Activated CD8-positive, alpha-beta T cell treated with anti-CD3 and anti-CD28 coated beads for 36 hours (primary cell): ENCODE data around the gene CPSF4L. TPM values are rescaled to one million over a fixed set of nuclear protein-coding genes. Genes with fewer than 3 reads are reported as not detected.

ENCODE experiments used
- ATAC-seq: fragments of 200-7000 bp; cut with Tn5 transposase; one replicate; pipeline ENCODE4 v1.10.0; 2021; ENCODE audit warnings: mild to moderate bottlenecking, moderate library complexity
- CTCF ChIA-PET: fragments of 350-600 bp; sonication (Branson Sonifier 250); formaldehyde crosslinking; loops from one replicate; lab custom pipeline; 2021; ENCODE audit warnings: antibody characterized with exemption; lab: Charles Lee
- POLR2A ChIA-PET: fragments of 350-600 bp; sonication (Branson Sonifier 250); formaldehyde crosslinking; loops from one replicate; lab custom pipeline; 2021; ENCODE audit warnings: antibody characterized with exemption; lab: Charles Lee
- DNase-seq: peaks from one replicate; pipeline ENCODE4 v3.0.0-alpha.2; 2020
- H3K27ac Mint-ChIP-seq: one replicate; pipeline ENCODE4 v1.8.0; 2021; ENCODE audit warnings: mild to moderate bottlenecking, mixed read lengths
- H3K27me3 Mint-ChIP-seq: one replicate; pipeline ENCODE4 v1.8.0; 2021; ENCODE audit warnings: mixed read lengths
- H3K36me3 Mint-ChIP-seq: one replicate; pipeline ENCODE4 v1.8.0; 2021; ENCODE audit warnings: low read depth, mixed read lengths
- H3K4me1 Mint-ChIP-seq: one replicate; pipeline ENCODE4 v1.8.0; 2021; ENCODE audit warnings: low read depth, mixed read lengths
- H3K4me3 Mint-ChIP-seq: one replicate; pipeline ENCODE4 v1.8.0; 2021; ENCODE audit warnings: mild to moderate bottlenecking, moderate library complexity, mixed read lengths
- H3K9me3 Mint-ChIP-seq: one replicate; pipeline ENCODE4 v1.8.0; 2021; ENCODE audit warnings: mixed read lengths
- intact Hi-C: fragments of 100-400 bp; cut with micrococcal nuclease; formaldehyde crosslinking; loops from one replicate; pipeline ENCODE4 v1.10.0; 2022
- total RNA-seq, 2 experiments: library from RNA; stranded (reverse); gene quantifications; one replicate each; pipeline ENCODE4 v1.2.3, GENCODE V29; 2021
- TF ChIP-seq, protein P1 (sequence below): fragments of 200-600 bp; IDR thresholded peaks from one replicate; pipeline ENCODE4 v1.8.0; 2022; ENCODE audit warnings: antibody characterized with exemption, mild to moderate bottlenecking

CPSF4L gene
- total RNA-seq, 2 experiments from 2014 or later: not detected

DNA sequence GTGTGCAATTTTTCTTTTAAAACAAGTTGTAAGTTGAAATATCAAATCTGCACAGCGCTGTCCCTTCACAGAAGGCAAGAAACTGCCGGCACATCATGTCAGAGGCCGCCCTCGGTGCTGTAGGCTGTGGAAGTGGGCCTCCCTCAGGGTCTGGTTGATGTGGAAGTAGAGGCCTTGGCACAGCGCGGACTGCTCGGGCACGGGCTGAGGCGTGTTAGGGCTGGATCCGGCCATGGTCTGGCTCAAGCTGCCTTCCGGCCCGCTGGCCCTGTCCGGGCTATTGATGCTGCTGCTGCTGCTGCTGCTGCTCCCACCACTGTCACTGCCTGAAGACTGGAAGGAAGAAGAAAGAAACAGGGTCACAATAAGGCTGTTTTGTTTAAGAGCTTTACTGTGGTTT, 52.2 kb downstream of the CPSF4L start:
- DNase-seq (no peak), ATAC-seq (no peak)
- H3K36me3 Mint-ChIP-seq: peaks cover 42% of the 10 kb centered on the region
- H3K9me3 Mint-ChIP-seq: no peaks in the 10 kb centered on the region
- peaks cover 35% of the 10 kb centered on the region for H3K4me1 Mint-ChIP-seq
- intact Hi-C loops: no loop called here
- TF ChIP-seq, protein P1, sequence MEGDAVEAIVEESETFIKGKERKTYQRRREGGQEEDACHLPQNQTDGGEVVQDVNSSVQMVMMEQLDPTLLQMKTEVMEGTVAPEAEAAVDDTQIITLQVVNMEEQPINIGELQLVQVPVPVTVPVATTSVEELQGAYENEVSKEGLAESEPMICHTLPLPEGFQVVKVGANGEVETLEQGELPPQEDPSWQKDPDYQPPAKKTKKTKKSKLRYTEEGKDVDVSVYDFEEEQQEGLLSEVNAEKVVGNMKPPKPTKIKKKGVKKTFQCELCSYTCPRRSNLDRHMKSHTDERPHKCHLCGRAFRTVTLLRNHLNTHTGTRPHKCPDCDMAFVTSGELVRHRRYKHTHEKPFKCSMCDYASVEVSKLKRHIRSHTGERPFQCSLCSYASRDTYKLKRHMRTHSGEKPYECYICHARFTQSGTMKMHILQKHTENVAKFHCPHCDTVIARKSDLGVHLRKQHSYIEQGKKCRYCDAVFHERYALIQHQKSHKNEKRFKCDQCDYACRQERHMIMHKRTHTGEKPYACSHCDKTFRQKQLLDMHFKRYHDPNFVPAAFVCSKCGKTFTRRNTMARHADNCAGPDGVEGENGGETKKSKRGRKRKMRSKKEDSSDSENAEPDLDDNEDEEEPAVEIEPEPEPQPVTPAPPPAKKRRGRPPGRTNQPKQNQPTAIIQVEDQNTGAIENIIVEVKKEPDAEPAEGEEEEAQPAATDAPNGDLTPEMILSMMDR: no peak
- H3K4me3 Mint-ChIP-seq: no peak overlapping the region
- ChIA-PET POLR2A (interaction anchor here (1.0 kb wide), 1 partner anchor 18 kb away, joined by 3 read pairs; no protein-coding TSS in a partner anchor), CTCF (no interaction called here)
- no peak overlapping the region for H3K27ac Mint-ChIP-seq
- H3K27me3 Mint-ChIP-seq: no peaks in the 10 kb centered on the region

DNA sequence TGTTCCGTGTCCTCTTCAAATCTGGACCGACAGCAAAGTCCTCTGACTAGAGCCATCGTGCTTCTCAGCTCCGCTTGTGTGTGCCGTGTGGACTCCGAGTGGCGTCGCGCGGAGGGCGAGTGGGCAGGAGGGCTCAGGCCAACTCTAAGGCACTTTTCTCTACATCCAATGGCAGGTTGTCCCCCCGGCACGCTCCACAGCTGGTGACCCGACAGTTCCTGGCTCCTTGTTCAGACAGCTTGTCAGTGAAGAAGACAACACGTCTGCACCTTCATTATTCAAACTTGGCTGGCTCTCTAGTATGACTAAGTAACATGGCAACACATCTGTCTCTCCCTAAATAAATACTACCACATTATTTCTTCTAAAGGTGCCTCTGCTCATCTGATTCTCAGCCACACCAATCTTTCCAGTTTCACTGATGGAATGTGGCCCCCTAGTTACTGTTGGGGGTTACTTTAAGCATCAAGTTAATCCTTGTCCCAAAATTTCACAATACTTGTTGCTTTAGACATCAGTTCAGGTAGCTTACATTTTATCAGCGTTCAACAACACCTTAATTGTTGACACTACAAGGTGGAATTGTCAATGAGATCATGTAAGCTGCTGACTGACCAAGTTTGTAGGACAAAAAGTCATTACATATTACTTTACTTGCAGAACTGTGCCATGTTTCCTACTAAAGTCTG, 53.4 kb downstream of the CPSF4L start:
- POLR2A ChIA-PET: interaction anchor here (1.3 kb wide), 1 partner anchor 23 kb away, joined by 6 read pairs; no protein-coding TSS in a partner anchor
- ATAC-seq (no peak), DNase-seq (no peak)
- CTCF ChIA-PET: interaction anchor here (2.0 kb wide), 1 partner anchor 16 kb away, joined by 6 read pairs; the partner anchor contains the start of gene COG1
- peak overlapping the region; percentile 5 for H3K27ac Mint-ChIP-seq
- TF ChIP-seq, protein P1: no peak
- intact Hi-C loops: no loop called here
- H3K27me3 Mint-ChIP-seq: no peaks in the 10 kb centered on the region
- H3K4me3 Mint-ChIP-seq: no peak overlapping the region
- H3K9me3 Mint-ChIP-seq: no peaks in the 10 kb centered on the region
- H3K36me3 Mint-ChIP-seq: peaks cover 51% of the 10 kb centered on the region
- H3K4me1 Mint-ChIP-seq: peaks cover 41% of the 10 kb centered on the region

DNA sequence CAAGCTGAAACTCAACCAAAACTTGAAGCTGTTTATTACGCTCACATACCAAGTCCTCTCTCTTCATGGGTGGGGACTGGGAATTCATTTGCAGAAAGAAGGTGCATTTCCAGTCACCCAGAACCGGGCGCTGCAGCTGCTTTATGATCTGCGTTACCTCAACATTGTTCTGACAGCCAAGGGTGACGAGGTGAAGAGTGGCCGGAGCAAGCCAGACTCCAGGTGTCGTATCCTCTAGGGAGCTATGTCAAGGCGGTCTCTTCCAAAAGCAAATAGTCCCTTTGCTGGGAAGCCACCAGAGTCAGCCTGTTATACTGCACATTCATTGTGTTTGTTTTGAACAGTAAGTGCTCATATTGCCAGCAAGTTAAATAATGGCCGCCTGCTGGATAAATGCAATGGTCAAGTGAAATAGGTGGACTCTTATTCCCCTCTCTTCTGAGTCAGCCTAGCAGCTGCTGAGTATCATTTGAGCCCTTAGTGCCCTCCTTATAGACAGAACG, 56.2 kb downstream of the CPSF4L start:
- DNase-seq (no peak), ATAC-seq (no peak)
- CTCF ChIA-PET: no interaction called here
- TF ChIP-seq, protein P1: no peak
- Mint-ChIP-seq H3K4me3 (no peak overlapping the region), H3K4me1 (peaks cover 32% of the 10 kb centered on the region), H3K27ac (no peak overlapping the region), H3K36me3 (peaks cover 69% of the 10 kb centered on the region), H3K9me3 (no peaks in the 10 kb centered on the region), H3K27me3 (no peaks in the 10 kb centered on the region)
- POLR2A ChIA-PET: interaction anchor here (1.2 kb wide), 1 partner anchor 13 kb away, joined by 3 read pairs; no protein-coding TSS in a partner anchor
- intact Hi-C loops: no loop called here

DNA sequence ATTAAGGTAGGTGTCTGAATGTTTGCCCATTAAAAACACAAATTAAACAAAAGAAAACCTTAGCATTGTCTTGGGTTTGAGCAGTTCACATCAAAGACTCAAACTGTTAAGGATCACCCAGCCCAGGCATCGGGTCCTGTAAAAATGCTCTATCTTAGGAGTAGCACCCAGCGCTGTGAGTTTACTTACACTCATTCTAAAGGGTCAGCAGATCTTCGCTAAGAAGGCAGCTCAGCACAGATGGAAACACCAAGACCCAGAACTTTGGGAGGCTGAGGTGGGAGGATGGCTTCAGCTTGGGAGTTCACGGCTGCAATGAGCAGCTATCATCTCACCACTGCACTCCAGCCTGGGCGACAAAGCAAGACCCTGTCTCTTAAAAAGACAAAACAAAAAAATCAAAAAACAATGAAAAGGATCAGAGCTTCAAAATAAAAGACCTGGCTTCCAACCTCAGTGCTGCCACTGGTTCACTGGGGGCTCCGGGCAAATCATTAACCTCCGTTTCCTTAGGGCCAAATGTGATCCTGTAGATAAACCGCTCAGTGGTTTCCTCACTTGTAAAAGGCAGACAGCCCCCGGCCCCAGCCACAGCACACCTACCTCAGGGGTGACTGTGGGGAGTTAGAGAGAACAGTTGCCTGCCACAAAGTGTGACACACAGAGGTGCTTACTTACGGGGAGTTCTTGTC, 57.7 kb downstream of the CPSF4L start:
- Mint-ChIP-seq H3K27ac (peak overlapping the region; percentile 80), H3K4me1 (peaks cover 24% of the 10 kb centered on the region), H3K27me3 (no peaks in the 10 kb centered on the region), H3K4me3 (peak overlapping the region; percentile 13), H3K36me3 (peaks cover 72% of the 10 kb centered on the region), H3K9me3 (no peaks in the 10 kb centered on the region)
- intact Hi-C loops: no loop called here
- CTCF ChIA-PET: interaction anchor here (0.9 kb wide), 1 partner anchor 478 kb away, joined by 3 read pairs; no protein-coding TSS in a partner anchor
- TF ChIP-seq, protein P1: no peak
- POLR2A ChIA-PET: interaction anchor here (0.9 to 4.3 kb wide), 2 partner anchors 11 to 28 kb away, joined by 4 to 39 read pairs; partner anchors contain the start of gene COG1
- peak; percentile 75 for DNase-seq
- ATAC-seq: peak; percentile 71
